D721Med (cell line): ENCODE data around the gene PLXND1.

ENCODE experiments used
- DNase-seq: peaks from one replicate; pipeline ENCODE4 v3.0.0; 2011; ENCODE audit warnings: low spot score; ENCODE audit not compliant: insufficient read length
- FAIRE-seq: peaks from 2 replicates; lab custom pipeline; 2011; peaks lifted over from hg19 to GRCh38; lab: Jason Lieb, UNC
- CTCF ChIP-seq: IDR thresholded peaks from 2 replicates; pipeline ENCODE4 v1.5.1; 2012; ENCODE audit warnings: mild to moderate bottlenecking, control low read depth; ENCODE audit not compliant: insufficient read depth; ENCODE audit errors: missing control alignments

The PLXND1 gene

GRCh38 chr3:129602730-129603560, 3.5 kb downstream of the PLXND1 start:
- DNase-seq (no peak), FAIRE-seq (no peak)
- TF ChIP-seq CTCF, result no peak

DNA sequence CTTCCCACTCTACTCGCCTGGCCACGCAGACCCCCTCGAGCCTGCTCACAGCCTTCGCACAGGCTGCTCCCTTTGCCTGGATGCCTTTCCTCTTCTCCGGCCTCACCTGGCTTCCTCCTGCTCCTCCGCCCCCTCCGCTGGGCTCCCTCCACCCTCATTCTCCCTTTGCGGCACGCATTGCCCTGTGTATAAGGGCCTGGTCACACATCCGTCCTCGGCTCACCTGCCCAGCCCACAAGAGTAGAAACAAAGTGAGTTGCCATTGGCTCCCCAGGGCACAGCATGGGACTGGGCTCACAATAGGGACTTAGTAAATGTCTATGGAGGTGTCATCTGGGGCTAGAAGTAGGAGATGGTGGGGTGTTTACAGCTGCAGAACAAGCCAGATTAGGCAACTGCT, 4.2 kb downstream of the PLXND1 start:
- FAIRE-seq (no peak), DNase-seq (no peak)
- no peak for TF ChIP-seq CTCF

DNA sequence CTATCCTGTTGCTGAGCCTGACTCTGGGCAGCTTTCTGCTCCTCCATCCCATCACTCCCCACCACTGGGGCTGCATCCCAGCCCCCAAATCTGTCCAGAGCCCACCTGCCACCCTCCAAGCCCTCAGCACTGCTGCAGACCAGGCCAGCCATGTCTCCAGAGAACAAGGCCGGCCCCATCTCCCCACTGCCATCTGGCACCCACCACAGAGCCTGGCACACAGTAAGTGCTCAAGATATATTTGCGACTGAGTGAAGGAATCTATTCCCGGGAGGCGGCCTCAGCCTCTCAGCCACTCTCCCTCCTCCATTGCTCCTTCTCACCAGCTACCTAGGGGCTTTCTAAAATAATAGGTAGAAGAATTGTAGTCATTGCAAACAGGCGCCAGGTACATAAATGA, 4.8 kb downstream of the PLXND1 start:
- no peak for FAIRE-seq
- TF ChIP-seq CTCF, result no peak
- no peak for DNase-seq

DNA sequence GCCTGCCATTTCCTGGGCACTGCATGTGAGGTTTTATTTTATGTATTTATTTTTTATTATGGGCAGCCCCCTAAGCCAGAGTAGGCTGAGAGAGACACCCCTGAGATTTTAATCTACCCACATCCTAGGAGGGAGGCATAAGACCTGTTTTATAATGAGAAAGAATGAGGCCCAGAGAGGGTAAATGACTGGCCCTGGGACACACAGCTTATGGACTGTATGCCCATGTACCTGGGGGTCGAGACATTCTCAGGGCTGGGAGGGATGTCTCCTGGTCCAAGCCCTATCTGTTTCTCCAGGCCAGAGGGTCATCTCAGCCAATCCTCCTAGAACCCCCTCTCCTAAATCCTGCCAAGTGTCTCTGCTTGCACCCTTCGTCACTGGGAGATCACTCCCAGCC, 6.1 kb downstream of the PLXND1 start:
- no peak for DNase-seq
- FAIRE-seq, result no peak
- no peak for TF ChIP-seq CTCF

GRCh38 chr3:129599607-129600006, 6.9 kb downstream of the PLXND1 start:
- no peak for TF ChIP-seq CTCF
- FAIRE-seq, result no peak
- no peak for DNase-seq

- no peak for TF ChIP-seq CTCF
- FAIRE-seq, result no peak
These were observed 7.4 kb downstream of the PLXND1 start for GRCh38 chr3:129599073-129599472.

DNA sequence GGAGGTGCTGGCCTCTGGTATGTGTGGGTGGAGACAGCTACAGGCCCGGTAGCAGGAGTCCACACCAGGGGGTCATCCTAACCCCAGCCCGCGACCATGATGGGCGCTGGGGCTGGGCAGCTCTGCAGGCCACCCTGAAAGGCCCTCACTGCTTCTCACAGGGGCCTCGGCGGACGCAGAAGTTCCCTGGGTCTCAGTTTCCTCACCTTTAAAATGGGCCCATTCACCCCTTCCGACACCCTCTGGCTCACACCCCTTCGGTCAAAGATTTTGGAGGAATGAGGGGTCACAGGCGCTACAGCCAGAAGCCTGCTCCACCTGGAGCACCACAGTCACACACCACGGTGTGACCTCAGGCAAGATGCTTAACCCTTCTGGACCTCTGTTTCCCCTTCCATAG, 8.0 kb downstream of the PLXND1 start:
- no peak for TF ChIP-seq CTCF
- FAIRE-seq (no peak), DNase-seq (no peak)

More at GRCh38 chr3:129599073-129599472, 7.4 kb downstream of the PLXND1 start:
- no peak for DNase-seq
